Esophagus (tissue), 2 donors: Measurements from ENCODE around the gene TAL1. TPM values are rescaled to one million over a fixed set of nuclear protein-coding genes. Genes with fewer than 3 reads are reported as not detected.

Experiments
- H3K27ac ChIP-seq, 2 donors: one replicate each; pipeline ENCODE4 v1.5.1; 2013; ENCODE audit warnings: low read depth in 2 of 2, mild to moderate bottlenecking in 2 of 2, inconsistent platforms in 1 of 2, low read length in 1 of 2, moderate library complexity in 1 of 2
- H3K27me3 ChIP-seq, 2 donors: one replicate each; pipeline ENCODE4 v1.6.1; 2013; ENCODE audit warnings: low read length in 2 of 2, control low read depth in 1 of 2, mild to moderate bottlenecking in 1 of 2; ENCODE audit not compliant: insufficient read depth in 2 of 2, control insufficient read depth in 1 of 2
- H3K36me3 ChIP-seq, 2 donors: one replicate each; pipeline ENCODE4 v1.6.1; 2013; ENCODE audit warnings: low read length in 1 of 2; ENCODE audit not compliant: control insufficient read depth in 2 of 2, insufficient read depth in 2 of 2
- H3K4me1 ChIP-seq, 2 donors: one replicate each; pipeline ENCODE4 v1.6.1; 2013; ENCODE audit warnings: low read length in 1 of 2; ENCODE audit not compliant: control insufficient read depth in 2 of 2, insufficient read depth in 2 of 2
- H3K4me3 ChIP-seq, 2 donors: one replicate each; pipeline ENCODE4 v1.5.1; 2013; ENCODE audit warnings: low read length in 2 of 2, mild to moderate bottlenecking in 2 of 2, low read depth in 1 of 2, moderate library complexity in 1 of 2
- H3K9me3 ChIP-seq, 2 donors: one replicate each; pipeline ENCODE4 v1.6.1; 2013; ENCODE audit warnings: mild to moderate bottlenecking in 2 of 2, low read depth in 1 of 2, low read length in 1 of 2, moderate library complexity in 1 of 2; ENCODE audit not compliant: control insufficient read depth in 2 of 2, insufficient read depth in 1 of 2
- WGBS, 2 donors: extraction: QIAGEN DNeasy Blood & Tissue Kit; methylation state at CpG; one replicate each; pipeline ENCODE4 v1.1.7; 2013; 5-methylcytosine and 5-hydroxymethylcytosine counted together
- polyA plus RNA-seq, 2 donors: library from polyadenylated mRNA; stranded (reverse); fragments of 200-250 nt; gene quantifications; one replicate each; pipeline ENCODE4 v1.2.3, GENCODE V29; 2013
- donor health status: healthy with polysubstance abuse.
- donor health status: Bipolar disorder and iron deficiency.

Gene TAL1
- polyA plus RNA-seq, 2 donors, result 0.82 to 1.1 TPM

GRCh38 chr1:47184090-47184821, 47.8 kb downstream of the TAL1 start:
- 80 to 87% methylated on average over 5 of the region's 5 CpGs for WGBS, 2 donors
- no peak overlapping the region for H3K4me3 ChIP-seq
- H3K4me1 ChIP-seq, result peaks cover 0 to 13% of the 10 kb centered on the region in 2 donors
- H3K9me3 ChIP-seq, result no peaks in the 10 kb centered on the region
- no peak overlapping the region for H3K27ac ChIP-seq
- no peaks in the 10 kb centered on the region for H3K27me3 ChIP-seq
- H3K36me3 ChIP-seq, result peaks cover 0 to 3% of the 10 kb centered on the region in 2 donors

- Histone ChIP-seq H3K4me1 (peaks cover 0 to 14% of the 10 kb centered on the region in 2 donors), H3K27ac (no peak overlapping the region)
- 81 to 83% methylated on average over 11 of the region's 11 CpGs for WGBS, 2 donors
Measured at GRCh38 chr1:47183308-47184089, 48.5 kb downstream of the TAL1 start.

GRCh38 chr1:47182676-47183235, 49.3 kb downstream of the TAL1 start:
- no peaks in the 10 kb centered on the region for H3K27me3 ChIP-seq
- no peaks in the 10 kb centered on the region for H3K9me3 ChIP-seq
- peaks cover 0 to 14% of the 10 kb centered on the region in 2 donors for H3K4me1 ChIP-seq
- peaks cover 0 to 3% of the 10 kb centered on the region in 2 donors for H3K36me3 ChIP-seq
- 63 to 64% methylated on average over 7 of the region's 7 CpGs for WGBS, 2 donors
- H3K4me3 ChIP-seq, result no peak overlapping the region
- H3K27ac ChIP-seq, result peak overlapping the region in 1 of 2 donors; percentile 50

More at GRCh38 chr1:47183308-47184089, 48.5 kb downstream of the TAL1 start:
- Histone ChIP-seq H3K9me3 (no peaks in the 10 kb centered on the region), H3K27me3 (no peaks in the 10 kb centered on the region), H3K36me3 (peaks cover 0 to 3% of the 10 kb centered on the region in 2 donors), H3K4me3 (no peak overlapping the region)

- no peak overlapping the region for H3K4me3 ChIP-seq
- H3K27ac ChIP-seq, result peak overlapping the region in 1 of 2 donors; percentile 67
- WGBS, 2 donors, result 53 to 71% methylated on average over 7 of the region's 7 CpGs
- H3K9me3 ChIP-seq, result no peaks in the 10 kb centered on the region
- H3K4me1 ChIP-seq, result peaks cover 0 to 8% of the 10 kb centered on the region in 2 donors
- peaks cover 0 to 3% of the 10 kb centered on the region in 2 donors for H3K36me3 ChIP-seq
- no peaks in the 10 kb centered on the region for H3K27me3 ChIP-seq
Measured at GRCh38 chr1:47181955-47182675, 49.9 kb downstream of the TAL1 start.

GRCh38 chr1:47181095-47181954, 50.7 kb downstream of the TAL1 start:
- WGBS, 2 donors, result 54 to 57% methylated on average over 17 to 18 of the region's 18 CpGs
- Histone ChIP-seq H3K36me3 (peaks cover 0 to 3% of the 10 kb centered on the region in 2 donors), H3K27me3 (no peaks in the 10 kb centered on the region), H3K27ac (peak overlapping the region; percentile 16 to 67), H3K4me3 (no peak overlapping the region), H3K4me1 (peaks cover 0 to 7% of the 10 kb centered on the region in 2 donors), H3K9me3 (no peaks in the 10 kb centered on the region)

GRCh38 chr1:47180603-47181094, 51.4 kb downstream of the TAL1 start:
- H3K27ac ChIP-seq, result no peak overlapping the region
- H3K36me3 ChIP-seq, result peaks cover 0 to 3% of the 10 kb centered on the region in 2 donors
- peaks cover 0 to 7% of the 10 kb centered on the region in 2 donors for H3K4me1 ChIP-seq
- H3K9me3 ChIP-seq, result no peaks in the 10 kb centered on the region
- H3K4me3 ChIP-seq, result no peak overlapping the region
- 45 to 59% methylated on average over 3 of the region's 3 CpGs for WGBS, 2 donors
- no peaks in the 10 kb centered on the region for H3K27me3 ChIP-seq

GRCh38 chr1:47179988-47180563, 51.9 kb downstream of the TAL1 start:
- Histone ChIP-seq H3K4me1 (peaks cover 1 to 9% of the 10 kb centered on the region in 2 donors), H3K27ac (no peak overlapping the region), H3K27me3 (no peaks in the 10 kb centered on the region), H3K4me3 (no peak overlapping the region), H3K9me3 (no peaks in the 10 kb centered on the region), H3K36me3 (peaks cover 0 to 3% of the 10 kb centered on the region in 2 donors)
- WGBS, 2 donors, result 56 to 73% methylated on average over 3 of the region's 3 CpGs
